Erythroblast (primary cell): ENCODE results near the gene IBSP.

ENCODE experiments used
- GATA1 ChIP-seq: IDR thresholded peaks from 2 replicates; pipeline ENCODE4 v1.6.1; 2011; ENCODE audit warnings: low read depth, mild to moderate bottlenecking, control low read depth, low read length, moderate library complexity
- POLR2A ChIP-seq: IDR thresholded peaks from 2 replicates; pipeline ENCODE4 v1.6.1; 2011; ENCODE audit warnings: mild to moderate bottlenecking, low read length

DNA sequence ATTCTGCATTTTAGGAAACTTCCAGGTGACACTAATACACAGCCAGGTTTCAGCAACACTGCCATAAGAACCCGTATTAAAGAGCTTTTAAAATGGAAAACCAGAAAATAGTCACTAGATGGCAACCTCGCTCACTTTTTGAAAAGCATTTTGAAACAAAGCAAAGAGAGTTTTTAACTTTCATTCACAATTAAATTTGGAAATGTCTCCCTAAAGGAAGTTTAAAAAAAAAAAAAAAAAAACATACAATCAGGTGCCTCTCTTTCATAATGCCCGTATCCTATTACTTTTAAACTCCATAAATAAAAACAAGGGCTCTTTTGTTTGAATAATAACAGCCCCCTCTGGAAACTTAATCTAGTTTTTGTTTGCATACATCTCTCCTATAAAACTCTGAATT lies 53.8 kb downstream of the IBSP start:
- TF ChIP-seq POLR2A = no peak
- no peak for TF ChIP-seq GATA1
